Activated CD4-positive, CD25-positive, alpha-beta regulatory T cell treated with anti-CD3 and anti-CD28 coated beads, Interleukin-2, amount 50 U/mL, for 72 hours (primary cell): ENCODE measurements around the gene ATG101.

Experiments
- DNase-seq: peaks from one replicate; pipeline ENCODE4 v3.0.0; 2021

ATG101 gene

DNA sequence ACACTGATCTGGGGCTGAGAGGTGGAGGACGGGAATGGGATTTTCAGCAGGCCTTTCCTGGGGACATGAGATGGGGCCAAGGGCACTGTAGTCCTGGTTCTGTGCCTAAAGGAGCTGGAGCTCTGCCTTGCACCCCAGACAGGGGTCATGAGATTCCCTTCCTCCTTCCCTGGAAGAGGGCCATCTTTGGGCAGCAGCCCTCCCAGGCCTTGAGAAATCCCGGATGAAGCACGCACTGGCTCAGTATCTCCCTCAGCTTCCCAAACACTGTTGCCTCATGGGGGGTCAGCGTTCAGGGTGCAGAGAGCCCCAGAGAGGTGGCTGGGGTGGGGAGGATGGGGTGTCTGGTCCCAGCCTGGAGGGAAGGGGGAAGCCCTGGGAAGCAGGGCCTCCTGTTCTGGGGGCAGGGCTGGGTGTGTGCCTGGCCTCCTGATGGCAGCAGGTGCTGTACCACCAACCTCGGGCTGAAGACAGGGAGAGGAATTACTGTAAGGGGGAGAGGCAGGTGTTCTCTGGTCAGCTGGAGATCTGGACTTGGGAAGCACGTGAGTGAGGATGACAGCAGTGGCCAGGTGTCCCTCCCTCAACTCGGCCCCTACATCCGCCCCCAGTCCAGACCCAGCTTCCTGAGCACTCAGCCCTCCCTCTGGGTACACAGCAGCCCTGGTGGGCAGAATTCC is 26.9 kb upstream of the ATG101 start:
- no peak for DNase-seq

DNA sequence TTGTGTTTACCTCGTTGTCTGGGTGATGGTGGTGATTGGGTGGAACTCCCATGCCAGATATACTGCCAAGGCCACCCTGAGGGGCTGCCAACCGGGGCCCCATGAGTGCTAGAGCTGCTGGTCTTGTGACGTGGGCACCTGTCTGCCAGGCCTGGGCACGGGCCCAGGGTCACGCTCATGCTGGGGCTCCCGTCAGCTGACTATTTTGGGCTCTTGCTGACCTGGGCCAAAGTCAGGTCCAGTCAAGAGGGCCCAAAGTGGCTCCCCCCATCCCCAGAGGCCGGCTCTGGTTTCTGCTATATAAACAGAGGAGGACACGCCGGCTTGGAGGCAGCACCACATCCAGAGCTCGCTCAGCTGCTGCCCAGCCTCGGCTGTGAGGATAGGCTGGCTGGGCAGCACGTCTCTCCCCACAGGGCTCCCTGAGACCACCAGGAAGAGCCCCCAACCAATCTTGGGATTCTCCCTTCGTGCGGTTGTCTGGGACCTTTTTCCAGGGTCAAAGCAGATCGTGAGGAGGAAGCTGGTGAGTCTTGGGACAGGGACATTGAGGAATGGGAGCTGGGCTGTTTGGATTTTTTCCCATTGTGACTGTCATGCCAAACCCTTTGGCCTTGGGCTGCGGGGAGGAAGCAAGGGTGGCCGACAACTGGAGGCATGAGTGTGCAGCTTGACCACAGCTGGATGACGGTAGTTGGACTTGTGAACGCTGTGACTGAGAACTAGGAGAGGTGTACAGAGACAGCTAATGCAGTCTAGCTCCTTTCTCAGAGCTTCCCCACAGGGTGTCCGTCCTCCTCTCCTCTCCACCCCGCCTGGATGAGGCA is 26.2 kb upstream of the ATG101 start:
- DNase-seq: no peak

DNA sequence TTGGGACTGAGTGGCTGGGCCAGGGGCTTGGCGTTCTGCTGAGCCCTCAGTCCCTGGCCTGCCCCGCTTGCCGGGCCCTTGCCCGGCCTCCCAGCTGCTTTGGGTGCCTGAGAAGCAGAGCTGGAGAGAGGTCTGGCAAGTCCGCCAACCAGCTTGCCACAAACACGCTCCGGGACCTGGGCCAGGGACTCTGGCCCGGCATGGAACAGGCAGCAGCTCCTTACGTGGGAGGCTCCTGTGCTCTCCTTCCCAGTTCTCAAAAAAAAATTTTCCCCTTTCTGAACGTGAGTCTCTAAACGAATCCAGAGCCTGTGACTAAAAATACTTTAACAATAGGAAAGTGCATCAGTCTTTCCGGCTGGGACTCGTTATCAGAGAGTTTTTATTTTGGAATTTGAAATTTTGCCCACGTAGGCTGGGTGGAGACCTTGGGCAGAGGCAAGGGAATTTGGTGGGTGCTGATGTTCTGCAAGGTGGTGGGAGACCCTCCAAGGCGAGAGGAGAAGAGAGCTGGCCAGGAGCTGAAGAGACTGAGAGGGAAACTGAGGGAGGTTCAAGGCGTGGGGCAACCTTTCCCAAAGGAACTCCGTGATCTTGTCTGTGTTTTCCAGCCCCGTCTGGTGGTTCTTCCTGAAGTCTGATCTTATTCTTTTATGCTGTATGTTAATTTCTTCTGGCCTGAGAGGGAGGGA is 25.3 kb upstream of the ATG101 start:
- no peak for DNase-seq

DNA sequence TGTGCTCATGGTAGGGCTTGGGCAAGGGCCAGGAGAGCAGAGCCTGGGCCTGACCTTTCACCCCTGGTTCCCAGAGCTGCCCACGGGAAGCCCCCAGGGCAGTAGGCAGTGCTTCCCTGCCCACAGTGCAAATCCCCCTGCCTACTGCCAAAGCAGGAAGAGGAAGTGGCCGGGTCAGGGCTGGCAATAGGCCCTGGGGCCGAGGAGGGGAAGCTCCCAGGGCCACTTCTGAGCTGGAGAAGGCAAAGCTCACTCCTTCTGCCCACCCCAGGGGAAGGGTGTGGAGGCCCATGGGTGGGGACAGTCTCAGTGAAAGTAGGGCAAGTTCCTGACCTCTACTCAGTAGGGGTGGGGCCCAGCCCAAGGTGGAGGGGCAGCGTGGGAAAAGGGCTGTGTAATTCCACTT is 24.0 kb upstream of the ATG101 start:
- no peak for DNase-seq

DNA sequence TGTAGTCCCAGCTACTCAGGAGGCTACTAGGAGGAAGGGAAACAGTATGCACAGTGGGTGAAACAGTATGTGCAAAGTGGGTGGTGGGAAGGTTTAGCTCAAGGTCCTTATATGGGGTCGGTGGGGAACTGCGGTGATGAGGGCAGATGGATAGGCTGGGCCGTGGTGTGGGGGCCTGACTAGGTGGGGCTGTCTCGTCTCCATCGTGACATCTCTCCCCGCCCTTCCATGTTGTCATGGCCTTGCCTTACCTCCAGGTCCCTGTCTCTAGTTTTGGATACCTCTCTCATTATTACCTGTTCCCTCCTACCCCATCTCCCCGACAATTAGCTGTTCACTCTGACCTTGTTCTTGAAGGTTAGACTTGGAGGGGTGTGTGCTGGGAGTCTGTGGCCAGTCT is 22.9 kb upstream of the ATG101 start:
- no peak for DNase-seq

DNA sequence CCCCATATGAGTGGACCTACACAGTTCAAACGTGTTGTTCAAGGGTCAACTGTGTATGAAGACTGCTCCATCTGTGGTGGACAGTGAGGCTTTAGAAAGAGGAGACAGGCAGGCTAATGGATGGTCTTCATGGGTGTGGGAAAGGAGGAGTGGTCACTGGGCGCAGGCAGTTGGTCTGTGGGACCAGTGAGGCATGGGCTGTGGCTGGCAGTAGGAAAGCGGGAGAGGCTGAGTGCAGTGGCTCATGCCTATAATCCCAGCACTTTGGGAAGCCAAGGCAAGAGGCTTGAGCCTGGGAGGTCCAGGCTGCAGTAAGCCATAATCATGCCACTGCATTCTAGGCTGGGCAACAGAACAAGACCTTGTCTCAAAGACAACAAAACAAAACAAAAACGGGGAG is 20.5 kb upstream of the ATG101 start:
- DNase-seq: no peak

DNA sequence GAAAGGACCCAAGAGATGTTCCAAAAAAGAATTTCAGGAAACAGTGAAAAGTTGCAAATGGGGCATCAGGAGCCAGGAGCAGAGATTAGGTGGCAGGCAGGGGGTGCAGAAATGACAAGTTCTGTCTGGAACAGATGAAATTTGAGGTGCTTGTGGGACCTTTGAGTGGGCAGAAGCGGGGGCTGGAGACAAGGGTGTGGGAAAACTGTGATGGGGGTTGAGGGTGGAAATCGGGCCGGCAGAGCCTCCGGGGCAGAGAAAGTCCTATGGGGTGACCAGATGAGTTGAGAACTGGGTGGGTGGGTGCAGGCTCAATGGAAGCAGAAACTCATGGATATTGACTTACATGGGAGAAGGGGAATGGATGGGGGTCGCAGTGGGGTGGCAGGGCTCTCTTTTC is 20.1 kb upstream of the ATG101 start:
- no peak for DNase-seq

DNA sequence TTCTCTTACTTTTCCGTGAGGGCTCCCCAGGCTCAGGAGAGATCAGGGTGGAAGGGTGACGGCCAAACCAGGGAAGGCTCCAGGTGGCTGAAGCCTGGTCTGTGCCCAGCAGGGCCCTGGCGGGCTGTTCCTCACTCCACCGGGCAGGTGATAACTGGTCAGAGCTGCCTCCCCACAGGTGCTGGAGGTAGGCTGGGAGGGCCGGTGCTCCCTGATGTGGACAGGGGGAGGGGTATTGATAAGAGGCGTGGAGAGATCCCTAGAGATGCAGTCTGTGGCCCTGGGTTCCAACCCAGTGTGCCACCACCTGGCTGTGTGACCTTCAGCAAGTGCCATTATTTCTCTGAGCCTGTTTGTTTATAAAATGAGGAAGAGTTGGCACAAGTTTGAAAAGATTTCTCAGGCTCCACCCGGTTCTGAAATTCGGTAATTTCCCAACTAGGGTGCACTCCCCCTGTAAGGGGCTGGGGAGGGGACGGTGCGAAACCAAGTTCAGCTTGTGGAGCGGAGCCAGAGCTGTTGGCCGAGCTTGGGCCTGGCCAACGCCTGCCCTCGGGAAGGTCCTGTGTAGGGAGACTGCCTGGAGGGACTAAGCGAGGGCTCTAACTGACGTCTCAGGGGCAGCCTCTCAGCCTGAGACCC is 19.5 kb upstream of the ATG101 start:
- no peak for DNase-seq

DNA sequence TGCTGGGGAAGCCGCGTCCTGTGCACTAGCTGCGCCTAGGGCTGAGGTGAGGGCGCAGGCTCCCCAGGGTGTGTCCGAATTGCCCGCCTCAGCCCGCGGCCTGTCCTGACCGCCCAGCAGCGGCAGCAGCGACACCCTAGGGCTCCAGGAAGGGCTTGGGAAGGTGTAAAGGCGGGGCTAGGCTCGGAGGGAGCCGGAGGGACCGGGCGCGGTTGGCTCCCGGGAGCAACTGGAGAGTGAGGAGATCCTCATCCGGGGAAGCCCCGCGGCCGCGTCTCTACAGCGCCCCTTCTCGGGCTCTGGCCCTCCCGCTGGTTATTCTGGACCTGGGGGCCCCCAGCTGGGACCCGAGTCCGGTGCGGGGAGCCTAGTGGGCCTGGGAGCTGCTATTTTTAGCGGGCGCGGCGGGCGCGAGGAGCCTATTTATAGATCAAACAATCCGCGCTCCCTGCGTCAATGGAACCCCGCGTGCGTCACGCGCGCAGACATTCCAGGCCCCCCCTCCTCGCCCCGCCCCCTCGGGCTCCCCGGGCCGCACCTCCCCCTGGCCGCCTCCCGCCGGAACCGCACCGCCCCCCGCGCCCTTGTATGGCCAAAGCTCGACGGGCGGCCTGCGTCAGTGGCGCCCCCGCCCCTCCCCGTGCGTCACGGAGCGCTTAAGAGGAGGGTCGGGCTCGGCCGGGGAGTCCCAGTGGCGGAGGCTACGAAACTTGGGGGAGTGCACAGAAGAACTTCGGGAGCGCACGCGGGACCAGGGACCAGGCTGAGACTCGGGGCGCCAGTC is 18.8 kb upstream of the ATG101 start, which contains the start of gene NR4A1:
TSS of gene NR4A1 (plus strand) at position 685 of the 784 bp plus-strand sequence. CDS start 2,887 bp downstream, outside the sequence.
- peak; percentile 98 for DNase-seq

DNA sequence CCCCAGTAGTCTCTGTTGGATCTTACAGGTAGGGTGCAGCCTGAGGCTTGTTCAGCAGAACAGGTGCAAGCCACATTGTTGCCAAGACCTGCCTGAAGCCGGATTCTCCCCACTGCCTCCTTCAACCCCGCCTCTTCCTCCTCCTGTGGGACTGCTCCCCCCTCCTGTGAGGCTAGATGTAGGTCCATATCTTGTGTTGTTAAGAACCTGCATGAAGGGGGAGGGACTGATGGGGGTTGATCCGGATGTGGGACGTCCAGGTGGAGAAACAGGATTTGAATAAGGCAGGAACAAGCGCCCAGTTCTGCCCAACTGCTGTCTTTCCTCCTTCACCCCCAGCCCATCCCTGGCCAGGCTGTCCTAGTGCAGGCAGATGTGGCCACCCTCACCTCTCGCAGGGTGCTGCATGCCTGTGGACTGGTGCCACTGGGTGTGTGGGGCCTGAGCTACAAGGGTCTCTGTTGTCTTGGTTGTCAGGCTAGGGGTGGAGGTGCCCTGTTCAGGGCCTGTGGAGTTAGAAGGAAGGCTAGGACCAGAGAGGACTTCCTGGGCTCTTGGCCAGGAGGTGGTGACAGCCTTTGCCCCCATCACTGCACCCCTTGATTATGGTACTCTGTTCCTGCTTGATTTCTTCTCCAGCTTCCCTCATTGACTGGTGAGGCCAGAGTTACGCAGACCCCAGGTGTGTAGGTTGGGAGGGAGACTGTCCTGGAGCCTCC is 17.2 kb upstream of the ATG101 start:
- no peak for DNase-seq

DNA sequence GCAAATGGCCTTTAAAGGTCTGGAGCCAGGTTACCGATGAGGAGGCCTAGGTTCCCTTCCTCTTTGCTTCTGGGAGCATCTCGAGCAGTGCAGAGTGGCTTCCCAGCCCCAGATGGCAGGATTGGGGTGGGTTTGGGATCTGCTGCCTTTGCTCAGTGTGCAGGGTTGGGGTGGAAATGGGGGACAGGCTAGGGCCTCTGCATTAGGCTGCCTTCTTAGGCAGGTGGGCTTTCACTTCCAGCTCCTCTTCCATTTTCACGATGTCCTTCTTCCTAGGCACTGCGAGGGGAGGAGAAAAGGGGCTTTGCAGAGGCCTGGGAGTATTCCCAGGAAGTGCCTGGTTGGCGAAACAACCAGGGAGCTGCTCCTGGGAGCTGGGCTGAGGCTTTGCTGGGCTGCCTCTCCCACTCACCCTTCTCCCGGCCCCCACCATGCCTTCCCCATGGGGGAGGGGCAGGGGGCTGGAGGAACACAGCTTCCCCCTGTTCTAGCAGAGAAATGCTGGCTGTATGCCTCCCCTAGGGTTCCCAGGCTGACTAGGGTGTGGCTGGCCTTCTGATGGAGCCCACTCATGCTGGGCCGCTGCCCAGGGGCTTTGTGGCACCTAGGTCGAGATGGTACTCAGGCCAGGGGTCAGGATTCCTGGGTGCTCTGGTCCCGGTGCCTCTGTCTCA is 16.1 kb upstream of the ATG101 start:
- no peak for DNase-seq

DNA sequence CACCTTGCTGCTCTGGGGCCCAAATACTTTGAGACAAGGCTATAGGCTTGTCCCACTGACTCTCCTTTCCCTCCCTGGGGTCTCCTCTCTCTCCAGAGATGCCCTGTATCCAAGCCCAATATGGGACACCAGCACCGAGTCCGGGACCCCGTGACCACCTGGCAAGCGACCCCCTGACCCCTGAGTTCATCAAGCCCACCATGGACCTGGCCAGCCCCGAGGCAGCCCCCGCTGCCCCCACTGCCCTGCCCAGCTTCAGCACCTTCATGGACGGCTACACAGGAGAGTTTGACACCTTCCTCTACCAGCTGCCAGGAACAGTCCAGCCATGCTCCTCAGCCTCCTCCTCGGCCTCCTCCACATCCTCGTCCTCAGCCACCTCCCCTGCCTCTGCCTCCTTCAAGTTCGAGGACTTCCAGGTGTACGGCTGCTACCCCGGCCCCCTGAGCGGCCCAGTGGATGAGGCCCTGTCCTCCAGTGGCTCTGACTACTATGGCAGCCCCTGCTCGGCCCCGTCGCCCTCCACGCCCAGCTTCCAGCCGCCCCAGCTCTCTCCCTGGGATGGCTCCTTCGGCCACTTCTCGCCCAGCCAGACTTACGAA is 15.4 kb upstream of the ATG101 start:
- no peak for DNase-seq

DNA sequence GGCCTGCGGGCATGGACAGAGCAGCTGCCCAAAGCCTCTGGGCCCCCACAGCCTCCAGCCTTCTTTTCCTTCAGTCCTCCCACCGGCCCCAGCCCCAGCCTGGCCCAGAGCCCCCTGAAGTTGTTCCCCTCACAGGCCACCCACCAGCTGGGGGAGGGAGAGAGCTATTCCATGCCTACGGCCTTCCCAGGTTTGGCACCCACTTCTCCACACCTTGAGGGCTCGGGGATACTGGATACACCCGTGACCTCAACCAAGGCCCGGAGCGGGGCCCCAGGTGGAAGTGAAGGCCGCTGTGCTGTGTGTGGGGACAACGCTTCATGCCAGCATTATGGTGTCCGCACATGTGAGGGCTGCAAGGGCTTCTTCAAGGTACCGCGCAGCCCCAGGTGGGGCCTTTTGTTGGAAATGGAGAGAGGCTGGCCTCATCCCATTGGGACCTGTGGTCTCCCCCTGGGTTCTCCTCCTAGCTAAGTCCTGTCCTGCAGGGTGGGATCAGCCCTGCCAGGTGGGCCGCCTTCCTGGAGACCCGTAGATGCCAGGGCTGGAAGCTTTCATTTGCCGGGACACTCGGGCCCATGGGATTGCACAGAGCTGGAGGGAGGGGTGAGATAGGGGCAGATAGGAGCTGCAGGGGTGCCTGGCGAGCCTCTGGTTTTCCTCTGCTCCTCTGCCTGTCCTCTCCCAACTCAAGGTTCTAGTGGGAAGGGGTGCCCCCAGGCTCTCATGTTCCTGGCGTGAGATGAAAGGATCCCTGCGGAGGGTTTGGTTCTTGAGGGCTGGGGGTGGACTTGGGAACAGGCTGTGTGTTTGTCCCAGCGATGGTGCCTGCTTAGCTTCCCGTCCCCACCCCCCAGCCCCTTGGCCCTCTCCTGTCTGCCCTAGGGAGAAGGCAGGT is 14.7 kb upstream of the ATG101 start:
- no peak for DNase-seq

DNA sequence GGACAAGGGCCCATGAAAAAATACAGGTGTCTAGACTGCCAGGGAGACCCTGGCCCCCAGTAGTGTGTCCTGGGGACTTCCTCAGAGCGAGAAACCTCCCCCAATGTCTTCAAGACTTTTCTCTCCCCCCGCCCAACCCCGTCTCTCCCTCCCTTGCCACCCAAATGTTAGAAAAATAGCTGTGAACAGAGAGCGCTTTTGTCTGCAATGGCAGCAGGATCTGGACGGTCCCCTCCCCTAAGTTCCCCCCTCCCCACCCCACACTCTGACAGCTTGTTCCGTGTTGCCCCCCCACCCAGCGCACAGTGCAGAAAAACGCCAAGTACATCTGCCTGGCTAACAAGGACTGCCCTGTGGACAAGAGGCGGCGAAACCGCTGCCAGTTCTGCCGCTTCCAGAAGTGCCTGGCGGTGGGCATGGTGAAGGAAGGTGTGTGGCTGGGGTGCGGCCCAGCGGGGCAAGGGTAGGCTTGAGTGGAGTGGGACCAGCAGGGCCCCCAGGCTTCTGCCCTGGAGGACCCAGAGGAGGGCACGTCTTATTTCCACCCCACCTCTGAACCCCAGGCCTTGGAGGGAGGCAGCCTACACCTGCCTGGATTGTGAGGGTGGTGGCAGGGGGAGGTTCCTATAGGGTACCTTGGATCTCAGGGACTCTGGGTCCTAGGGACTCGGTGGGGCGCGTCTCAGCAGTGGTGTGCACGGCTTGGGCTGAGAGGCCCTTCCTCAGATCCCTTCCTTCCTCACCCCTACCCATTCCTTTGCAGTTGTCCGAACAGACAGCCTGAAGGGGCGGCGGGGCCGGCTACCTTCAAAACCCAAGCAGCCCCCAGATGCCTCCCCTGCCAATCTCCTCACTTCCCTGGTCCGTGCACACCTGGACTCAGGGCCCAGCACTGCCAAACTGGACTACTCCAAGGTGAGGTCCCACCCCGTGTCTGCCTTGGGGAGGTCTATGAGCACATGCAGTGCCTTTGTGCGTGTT is 13.8 kb upstream of the ATG101 start:
- no peak for DNase-seq

DNA sequence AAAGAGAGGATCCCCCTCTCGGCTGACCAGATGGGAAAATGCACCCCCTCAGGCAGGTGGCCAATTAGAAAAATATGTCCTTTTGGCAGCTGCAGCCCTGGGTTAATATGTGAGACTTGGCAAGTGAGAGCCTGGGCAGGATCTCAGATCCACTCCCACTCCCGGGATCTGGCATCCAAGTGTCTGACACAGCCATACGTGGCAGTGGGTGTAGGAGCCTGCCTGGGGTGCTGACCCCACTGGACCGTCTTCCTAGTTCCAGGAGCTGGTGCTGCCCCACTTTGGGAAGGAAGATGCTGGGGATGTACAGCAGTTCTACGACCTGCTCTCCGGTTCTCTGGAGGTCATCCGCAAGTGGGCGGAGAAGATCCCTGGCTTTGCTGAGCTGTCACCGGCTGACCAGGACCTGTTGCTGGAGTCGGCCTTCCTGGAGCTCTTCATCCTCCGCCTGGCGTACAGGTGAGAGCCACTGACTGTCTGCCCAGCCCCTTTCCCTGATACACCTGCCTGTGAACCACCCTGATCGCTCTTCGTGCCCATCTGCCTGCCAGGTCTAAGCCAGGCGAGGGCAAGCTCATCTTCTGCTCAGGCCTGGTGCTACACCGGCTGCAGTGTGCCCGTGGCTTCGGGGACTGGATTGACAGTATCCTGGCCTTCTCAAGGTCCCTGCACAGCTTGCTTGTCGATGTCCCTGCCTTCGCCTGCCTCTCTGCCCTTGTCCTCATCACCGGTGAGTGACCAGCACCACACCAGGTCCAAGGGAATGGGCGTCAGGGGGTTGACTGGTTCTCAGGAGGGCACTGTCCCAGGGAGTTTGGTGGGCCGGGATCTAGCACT is 12.8 kb upstream of the ATG101 start:
- no peak for DNase-seq

DNA sequence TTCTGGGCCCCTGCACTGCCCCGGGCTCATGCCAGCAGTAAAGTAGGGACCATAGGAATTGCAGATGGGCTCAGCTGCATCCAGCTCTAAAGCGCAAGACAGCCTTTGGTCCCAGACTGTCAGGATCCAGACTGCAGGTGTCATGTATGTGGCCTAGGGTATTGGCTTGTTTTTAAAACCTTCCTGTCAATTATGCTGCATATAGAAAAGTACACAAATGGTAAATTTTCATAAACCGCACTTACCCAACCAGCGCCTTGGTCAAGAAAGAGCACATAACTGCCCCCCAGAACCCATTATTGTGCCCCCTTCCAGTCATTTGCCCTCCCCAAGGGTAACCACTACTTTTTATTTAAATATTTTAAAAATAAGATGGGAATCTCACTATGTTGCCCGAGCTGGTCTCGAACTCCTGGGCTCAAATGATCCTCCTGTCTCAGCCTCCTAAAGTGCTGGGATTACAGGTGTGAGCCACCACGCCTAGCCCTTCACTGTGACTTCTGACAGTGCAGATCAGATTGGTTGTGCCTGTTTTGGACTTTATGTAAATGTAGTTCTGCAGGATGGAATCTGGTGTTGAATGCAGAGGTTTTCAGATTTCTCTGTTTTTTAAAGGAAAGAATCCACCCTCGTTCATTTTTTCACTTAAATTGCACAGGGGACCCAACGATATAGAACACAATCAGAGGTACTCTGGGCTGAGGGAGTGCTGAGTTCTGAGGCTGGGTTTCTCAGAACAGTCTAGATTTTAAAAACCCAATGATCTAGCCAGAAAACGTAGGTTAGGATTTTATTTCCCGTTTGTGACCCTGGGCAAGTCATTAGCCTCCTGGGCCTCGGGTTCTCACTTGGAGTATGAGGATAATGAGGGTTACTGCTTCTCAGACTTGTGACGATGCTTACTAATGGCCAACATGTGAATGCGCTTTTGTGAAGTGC is 11.9 kb upstream of the ATG101 start:
- DNase-seq: no peak
